ENCODE results near the gene PDE6A. TPM values are rescaled to one million over a fixed set of nuclear protein-coding genes. Genes with fewer than 3 reads are reported as not detected.

Gene PDE6A
- total and polyA plus RNA-seq, 2 donors (not counting 3 experiments of a cell fraction or from before 2014, with no cell fraction given), result not detected

DNA sequence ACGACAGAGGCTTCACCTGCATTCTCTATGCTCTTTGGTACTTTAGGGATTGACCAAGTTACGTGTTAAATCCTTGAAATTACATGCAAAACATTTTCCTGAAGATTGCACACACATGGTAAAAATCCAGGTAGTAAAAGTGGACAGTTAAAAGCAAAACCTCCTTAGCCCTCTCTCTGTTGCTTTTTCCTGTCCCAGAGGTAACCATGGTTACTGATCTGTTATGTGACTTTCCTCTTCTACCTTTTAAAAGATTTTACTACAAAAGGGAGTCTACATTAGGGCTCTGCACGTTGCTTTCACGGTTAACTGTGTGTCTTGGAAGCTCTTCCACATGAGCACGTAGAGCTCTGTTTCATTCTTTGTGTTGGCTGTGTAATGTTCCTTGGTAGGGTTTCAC is 117.5 kb downstream of the PDE6A start:
- no peak overlapping the region for H3K27ac ChIP-seq (ENCODE audit: insufficient read depth, low read depth, low read length)
- no peaks in the 10 kb centered on the region for H3K9me1 ChIP-seq (replicated peaks; ENCODE audit: control insufficient read depth, extremely low read depth, insufficient read depth, low read length)
- H3K9me3 ChIP-seq (replicated peaks; ENCODE audit: control insufficient read depth, insufficient read depth, low read length), result no peaks in the 10 kb centered on the region
- dilution Hi-C loops (cut with MboI; ENCODE audit: extremely low pct_ligation_motif_present, low sequenced_read_pairs) (loop anchor here (10.0 kb wide), 1 partner anchor 192 kb away; no protein-coding TSS in a partner anchor), intact Hi-C loops (cut with micrococcal nuclease) (no loop called here)
- no peaks in the 10 kb centered on the region for H4K20me1 ChIP-seq (replicated peaks; ENCODE audit: control insufficient read depth, extremely low read depth, insufficient read depth, low read length)
- POLR2A ChIA-PET, result no interaction called here
- TF ChIP-seq MAX (IDR thresholded peaks at IDR 0.05; ENCODE audit: insufficient read depth, insufficient read length) (no peak), JUN (IDR thresholded peaks at IDR 0.05; ENCODE audit: borderline replicate concordance, insufficient read depth, insufficient read length, low read depth) (no peak), GATA2 (IDR thresholded peaks at IDR 0.05; ENCODE audit: insufficient read depth, insufficient read length, low read depth, low read length) (no peak), POLR2A (IDR thresholded peaks at IDR 0.05; ENCODE audit: low read depth, low read length) (no peak), EZH2 (IDR thresholded peaks at IDR 0.05; ENCODE audit: borderline replicate concordance, low read depth, low read length, severe bottlenecking) (no peak), FOS (IDR thresholded peaks at IDR 0.05; ENCODE audit: borderline replicate concordance, insufficient read depth, low read length) (no peak), POLR2AphosphoS5 (IDR thresholded peaks at IDR 0.05; ENCODE audit: insufficient read depth, low read depth, low read length) (no peak), MYC (IDR thresholded peaks at IDR 0.05; ENCODE audit: low read depth, low read length) (no peak)
- TF ChIP-seq, protein P1, sequence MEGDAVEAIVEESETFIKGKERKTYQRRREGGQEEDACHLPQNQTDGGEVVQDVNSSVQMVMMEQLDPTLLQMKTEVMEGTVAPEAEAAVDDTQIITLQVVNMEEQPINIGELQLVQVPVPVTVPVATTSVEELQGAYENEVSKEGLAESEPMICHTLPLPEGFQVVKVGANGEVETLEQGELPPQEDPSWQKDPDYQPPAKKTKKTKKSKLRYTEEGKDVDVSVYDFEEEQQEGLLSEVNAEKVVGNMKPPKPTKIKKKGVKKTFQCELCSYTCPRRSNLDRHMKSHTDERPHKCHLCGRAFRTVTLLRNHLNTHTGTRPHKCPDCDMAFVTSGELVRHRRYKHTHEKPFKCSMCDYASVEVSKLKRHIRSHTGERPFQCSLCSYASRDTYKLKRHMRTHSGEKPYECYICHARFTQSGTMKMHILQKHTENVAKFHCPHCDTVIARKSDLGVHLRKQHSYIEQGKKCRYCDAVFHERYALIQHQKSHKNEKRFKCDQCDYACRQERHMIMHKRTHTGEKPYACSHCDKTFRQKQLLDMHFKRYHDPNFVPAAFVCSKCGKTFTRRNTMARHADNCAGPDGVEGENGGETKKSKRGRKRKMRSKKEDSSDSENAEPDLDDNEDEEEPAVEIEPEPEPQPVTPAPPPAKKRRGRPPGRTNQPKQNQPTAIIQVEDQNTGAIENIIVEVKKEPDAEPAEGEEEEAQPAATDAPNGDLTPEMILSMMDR (IDR thresholded peaks at IDR 0.05; ENCODE audit: extremely low read depth in 1 of 2, insufficient read depth in 1 of 2, low read depth in 1 of 2, low read length in 2 of 2), result no peak
- no peaks in the 10 kb centered on the region for H3K36me3 ChIP-seq (ENCODE audit: control insufficient read depth in 2 of 2, extremely low read depth in 1 of 2, insufficient read depth in 2 of 2, low read length in 2 of 2)
- no peaks in the 10 kb centered on the region for H3K79me2 ChIP-seq (ENCODE audit: control insufficient read depth, insufficient read depth, low read length)
- no peaks in the 10 kb centered on the region for H3K4me1 ChIP-seq (ENCODE audit: control insufficient read depth, extremely low read depth, insufficient read depth, low read length)
- no peak overlapping the region for H2AFZ ChIP-seq (ENCODE audit: low read depth, low read length)
- no peaks in the 10 kb centered on the region for H3K27me3 ChIP-seq (ENCODE audit: control insufficient read depth in 2 of 2, insufficient read depth in 2 of 2, low read length in 2 of 2)
- H3K4me2 ChIP-seq (ENCODE audit: insufficient read depth, low read length), result no peak overlapping the region
- no peak overlapping the region for H3K4me3 ChIP-seq (replicated peaks in 1 of 3; ENCODE audit: insufficient read depth in 1 of 3, low read depth in 1 of 3, low read length in 3 of 3)
- DNase-seq (ENCODE audit: low read depth, low spot score) (no peak), FAIRE-seq (no peak)
- no peak overlapping the region for H3K9ac ChIP-seq (replicated peaks; ENCODE audit: extremely low read depth, insufficient read depth, low read length)
- CTCF ChIA-PET, result interaction anchor here (0.5 to 19.7 kb wide), 21 partner anchors 11 to 192 kb away, joined by 3 to 639 read pairs (median 5); partner anchors contain the start of gene PPARGC1B
- no TSS peak for BruUV-seq (replicated peaks)
